Middle frontal gyrus (tissue), 1 donor: ENCODE measurements around the gene PCDHGA3.
"Not testable (repeated sequence)": the region's sequence is repeated elsewhere in the genome, so short reads cannot be mapped to it uniquely, and the experiment has no call there.

ENCODE experiments used
- DNase-seq: peaks from one replicate; pipeline ENCODE4 v3.0.0-alpha.2; 2015; ENCODE audit warnings: low spot score; ENCODE audit errors: extremely low spot score

Gene PCDHGA3

GRCh38 chr5:141346017-141346416, 2.4 kb downstream of the PCDHGA3 start:
- DNase-seq, result not testable (repeated sequence)

GRCh38 chr5:141349917-141350619, 6.4 kb downstream of the PCDHGA3 start, which contains the start of gene PCDHGB1:
TSS of gene PCDHGB1 (plus strand) at chr5:141350099. CDS start at chr5:141350261, 162 bp downstream.
- DNase-seq, result no peak

- no peak for DNase-seq
Measured at GRCh38 chr5:141351591-141351990, 8.0 kb downstream of the PCDHGA3 start.

GRCh38 chr5:141354900-141355469, 11.4 kb downstream of the PCDHGA3 start, which contains the start of gene PCDHGA4:
TSS of gene PCDHGA4 (plus strand) at chr5:141355021. CDS start at chr5:141355108, 87 bp downstream.
- no peak for DNase-seq

- no peak for DNase-seq
Measured at GRCh38 chr5:141355641-141356040, 12.0 kb downstream of the PCDHGA3 start.

- no peak for DNase-seq
Measured at GRCh38 chr5:141356133-141356532, 12.5 kb downstream of the PCDHGA3 start.

- DNase-seq, result no peak
Measured at GRCh38 chr5:141356950-141357349, 13.3 kb downstream of the PCDHGA3 start.

- no peak for DNase-seq
Measured at GRCh38 chr5:141359790-141360426, 16.3 kb downstream of the PCDHGA3 start, which contains the start of gene PCDHGB2. TSS of gene PCDHGB2 (plus strand) at chr5:141359994. CDS start at chr5:141360136, 142 bp downstream.

GRCh38 chr5:141360685-141361084, 17.1 kb downstream of the PCDHGA3 start:
- no peak for DNase-seq

- DNase-seq, result no peak
Measured at GRCh38 chr5:141362719-141363118, 19.1 kb downstream of the PCDHGA3 start.

- no peak for DNase-seq
Measured at GRCh38 chr5:141363952-141364660, 20.5 kb downstream of the PCDHGA3 start, which contains the start of gene PCDHGA5. TSS of gene PCDHGA5 (plus strand) at chr5:141364162. CDS start at chr5:141364331, 169 bp downstream.

GRCh38 chr5:141366016-141366896, 22.6 kb downstream of the PCDHGA3 start:
- DNase-seq, result no peak

GRCh38 chr5:141369994-141370848, 26.6 kb downstream of the PCDHGA3 start, which contains the start of gene PCDHGB3:
TSS of gene PCDHGB3 (plus strand) at chr5:141370242. CDS start at chr5:141370395, 153 bp downstream.
- DNase-seq, result no peak

GRCh38 chr5:141371572-141372475, 28.2 kb downstream of the PCDHGA3 start:
- no peak for DNase-seq

GRCh38 chr5:141373673-141374317, 30.2 kb downstream of the PCDHGA3 start, which contains the start of gene PCDHGA6:
TSS of gene PCDHGA6 (plus strand) at chr5:141373891. CDS start at chr5:141374084, 193 bp downstream.
- DNase-seq, result no peak

- DNase-seq, result no peak
Measured at GRCh38 chr5:141374627-141375026, 31.0 kb downstream of the PCDHGA3 start.

- DNase-seq, result not testable (repeated sequence)
Measured at GRCh38 chr5:141375444-141376155, 32.0 kb downstream of the PCDHGA3 start.
